SK-N-SH (cell line): ENCODE data around the gene KCTD8. TPM values are rescaled to one million over a fixed set of nuclear protein-coding genes. Genes with fewer than 3 reads are reported as not detected.

Experiments used
- CTCF ChIA-PET: fragments of 300-600, 350-600 bp; formaldehyde crosslinking; extraction: SDS; loops from one replicate; lab custom pipeline; 2021; lab: Yijun Ruan, JAX
- POLR2A ChIA-PET: fragments of 350-600 bp; sonication (Branson Sonifier 250); formaldehyde crosslinking; extraction: SDS; loops from one replicate; lab custom pipeline; 2020; ENCODE audit warnings: antibody characterized with exemption, inconsistent platforms; lab: Yijun Ruan, JAX
- DNase-seq: peaks from one replicate; pipeline ENCODE4 v3.0.0; 2012
- H2AFZ ChIP-seq: fragments of 200-600 bp; sonication (generic); 2 replicates; pipeline ENCODE4 v1.8.1; 2016; ENCODE audit warnings: antibody characterized with exemption, mild to moderate bottlenecking, low read depth
- H3F3A ChIP-seq: fragments of 200-600 bp; sonication (generic); replicated peaks from 2 replicates; pipeline ENCODE3; 2016; ENCODE audit warnings: antibody characterized with exemption, mild to moderate bottlenecking; ENCODE audit not compliant: insufficient read depth
- H3K27ac ChIP-seq, 2 experiments: fragments of 200-500 bp in 1 of 2; fragments of 200-600 bp in 1 of 2; sonication (Bioruptor generic) in 1 of 2; sonication (generic), shearing (Covaris generic) in 1 of 2; 2 replicates each; pipeline versions ENCODE4 v1.5.1 to v1.6.1; 2014 to 2016; ENCODE audit warnings: low read depth in 2 of 2, inconsistent platforms in 1 of 2, low read length in 1 of 2, mild to moderate bottlenecking in 1 of 2, mixed read lengths in 1 of 2
- H3K27me3 ChIP-seq: fragments of 200-600 bp; sonication (generic), shearing (Covaris generic); 2 replicates; pipeline ENCODE4 v1.6.1; 2016; ENCODE audit warnings: mixed run types; ENCODE audit not compliant: insufficient read depth
- H3K36me3 ChIP-seq, 2 experiments: fragments of 200-500 bp in 1 of 2; fragments of 200-600 bp in 1 of 2; sonication (Bioruptor generic) in 1 of 2; sonication (generic) in 1 of 2; replicated peaks in 1 of 2; 2 replicates each; pipeline versions ENCODE3 to v1.5.1; 2014 to 2016; ENCODE audit warnings: low read length in 1 of 2, mild to moderate bottlenecking in 1 of 2; ENCODE audit not compliant: insufficient read depth in 2 of 2, control insufficient read depth in 1 of 2
- H3K4me1 ChIP-seq, 2 experiments: fragments of 200-500 bp in 1 of 2; fragments of 200-600 bp in 1 of 2; sonication (Bioruptor generic) in 1 of 2; sonication (generic), shearing (Covaris generic) in 1 of 2; 2 replicates each; pipeline versions ENCODE4 v1.5.1 to v1.6.1; 2014 to 2016; ENCODE audit warnings: low read depth in 1 of 2, low read length in 1 of 2, mixed run types in 1 of 2; ENCODE audit not compliant: insufficient read depth in 2 of 2, control insufficient read depth in 1 of 2
- H3K4me2 ChIP-seq: fragments of 200-600 bp; sonication (generic), shearing (Covaris generic); 2 replicates; pipeline ENCODE4 v1.6.1; 2017; ENCODE audit warnings: mixed run types
- H3K4me3 ChIP-seq, 2 experiments: fragments of 200-500 bp in 1 of 2; fragments of 200-600 bp in 1 of 2; sonication (Bioruptor generic) in 1 of 2; sonication (generic), shearing (Covaris generic) in 1 of 2; 2 replicates each; pipeline versions ENCODE4 v1.5.1 to v1.8.1; 2014 to 2016; ENCODE audit warnings: low read depth in 2 of 2, inconsistent platforms in 1 of 2, low read length in 1 of 2, mild to moderate bottlenecking in 1 of 2, mixed read lengths in 1 of 2, moderate library complexity in 1 of 2
- H3K79me2 ChIP-seq: fragments of 200-600 bp; sonication (generic); 2 replicates; pipeline ENCODE4 v1.8.1; 2017; ENCODE audit warnings: mild to moderate bottlenecking; ENCODE audit not compliant: insufficient read depth
- H3K9ac ChIP-seq: fragments of 200-600 bp; sonication (generic); 2 replicates; pipeline ENCODE4 v1.6.1; 2017; ENCODE audit warnings: mixed run types
- H3K9me2 ChIP-seq: fragments of 200-600 bp; sonication (generic); 2 replicates; pipeline ENCODE4 v1.6.1; 2017; ENCODE audit warnings: mixed run types
- H3K9me3 ChIP-seq: fragments of 200-600 bp; sonication (generic); 2 replicates; pipeline ENCODE4 v1.6.1; 2017; ENCODE audit warnings: mixed run types, mild to moderate bottlenecking, moderate library complexity
- H4K20me1 ChIP-seq: fragments of 200-600 bp; sonication (generic); 2 replicates; pipeline ENCODE4 v1.6.1; 2017; ENCODE audit warnings: mild to moderate bottlenecking, mixed run types; ENCODE audit not compliant: insufficient read depth
- ELF1 ChIP-seq: IDR thresholded peaks from 2 replicates; pipeline ENCODE4 v1.4.0; 2012
- EP300 ChIP-seq, 2 experiments: IDR thresholded peaks; 2 replicates each; pipeline versions ENCODE4 v1.4.0 to v1.6.1; 2012; ENCODE audit warnings: borderline replicate concordance in 1 of 2, low read depth in 1 of 2, low read length in 1 of 2
- FOXM1 ChIP-seq: IDR thresholded peaks from 2 replicates; pipeline ENCODE4 v1.4.0; 2012; ENCODE audit warnings: low read depth, mild to moderate bottlenecking
- JUND ChIP-seq: IDR thresholded peaks from 2 replicates; pipeline ENCODE4 v1.4.0; 2012
- MXI1 ChIP-seq: IDR thresholded peaks from 2 replicates; pipeline ENCODE4 v1.6.1; 2012; ENCODE audit warnings: mild to moderate bottlenecking, low read depth, low read length, improper control_type of control experiment
- NRF1 ChIP-seq: IDR thresholded peaks from 2 replicates; pipeline ENCODE4 v1.6.1; 2012; ENCODE audit warnings: low read depth, mild to moderate bottlenecking, low read length
- POLR2AphosphoS5 ChIP-seq: IDR thresholded peaks from 2 replicates; pipeline ENCODE4 v1.6.1; 2012; ENCODE audit warnings: low read depth, low read length
- RAD21 ChIP-seq: IDR thresholded peaks from 2 replicates; pipeline ENCODE4 v1.6.1; 2012; ENCODE audit warnings: mild to moderate bottlenecking, low read length
- RCOR1 ChIP-seq: fragments of 150-350 bp; IDR thresholded peaks from 2 replicates; pipeline ENCODE4 v1.6.1; 2017; ENCODE audit warnings: antibody characterized with exemption, low read length
- RXRA ChIP-seq: IDR thresholded peaks from 2 replicates; pipeline ENCODE4 v1.4.0; 2012; ENCODE audit warnings: low read depth, mild to moderate bottlenecking, borderline replicate concordance
- SIN3A ChIP-seq: IDR thresholded peaks from 2 replicates; pipeline ENCODE4 v1.6.1; 2012; ENCODE audit warnings: low read depth, mild to moderate bottlenecking, low read length, moderate library complexity, borderline replicate concordance
- TCF12 ChIP-seq: IDR thresholded peaks from 2 replicates; pipeline ENCODE4 v1.4.0; 2012
- TEAD4 ChIP-seq: IDR thresholded peaks from 2 replicates; pipeline ENCODE4 v1.4.0; 2012; ENCODE audit warnings: mild to moderate bottlenecking, borderline replicate concordance; ENCODE audit not compliant: insufficient read depth
- WGBS: methylation state at CpG from one replicate; pipeline ENCODE4 v1.1.6; 2017; ENCODE audit warnings: low lambda C conversion rate; 5-methylcytosine and 5-hydroxymethylcytosine counted together
- polyA plus RNA-seq, 3 experiments: library from polyadenylated mRNA; depleted of rRNA; stranded (reverse); fragments of >200 nt; gene quantifications; 2 replicates each; pipeline ENCODE4 v1.2.3, GENCODE V29; 2012
- TF ChIP-seq, protein P1 (sequence below): fragments of 150-350 bp; IDR thresholded peaks from 2 replicates; pipeline ENCODE4 v1.6.1; 2016; ENCODE audit warnings: mild to moderate bottlenecking, low read depth, low read length
- TF ChIP-seq, protein P2 (sequence below): IDR thresholded peaks from 2 replicates; pipeline ENCODE4; 2012
- TF ChIP-seq, protein P3 (sequence below): IDR thresholded peaks from 2 replicates; pipeline ENCODE4 v1.4.0; 2012; ENCODE audit warnings: low read depth, borderline replicate concordance
- TF ChIP-seq, protein P4 (sequence below): fragments of 200-600 bp; sonication (generic); IDR thresholded peaks from 2 replicates; pipeline ENCODE4 v1.6.1; 2017; ENCODE audit warnings: antibody characterized with exemption, mild to moderate bottlenecking, moderate library complexity

The KCTD8 gene
- polyA plus RNA-seq, 1 of the 3 experiments (the other 2 are of a cell fraction): not detected

DNA sequence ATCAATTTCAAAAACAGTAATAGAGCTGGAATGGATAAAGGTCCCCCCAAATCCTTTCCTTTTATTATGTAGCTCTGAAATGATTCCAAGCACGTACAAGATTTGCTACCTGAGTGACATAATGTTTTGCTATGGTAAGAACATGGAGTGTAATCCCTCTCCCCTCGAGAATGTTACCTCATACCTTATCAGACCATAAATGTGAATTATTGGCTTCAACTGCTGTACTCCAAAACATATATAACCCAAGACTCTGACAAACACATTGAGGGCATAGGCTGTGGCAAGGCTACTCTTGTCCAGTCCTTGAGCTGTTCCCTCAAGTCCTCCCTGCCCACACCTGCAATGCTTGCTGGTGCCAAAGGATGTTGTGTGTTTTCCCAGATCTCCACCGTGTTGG, 286.9 kb downstream of the KCTD8 start:
- Histone ChIP-seq H3K4me1 (no peaks in the 10 kb centered on the region), H3K36me3 (no peaks in the 10 kb centered on the region), H3K79me2 (no peaks in the 10 kb centered on the region), H3K4me2 (no peak overlapping the region), H3K9me2 (no peaks in the 10 kb centered on the region), H3K4me3 (no peak overlapping the region), H3K27me3 (no peaks in the 10 kb centered on the region), H3K9ac (no peak overlapping the region), H4K20me1 (no peaks in the 10 kb centered on the region), H2AFZ (no peak overlapping the region), H3F3A (peaks cover 9% of the 10 kb centered on the region), H3K9me3 (no peaks in the 10 kb centered on the region), H3K27ac (no peak overlapping the region)
- WGBS: 4% methylated on average over 3 of the region's 3 CpGs
- DNase-seq: no peak
- TF ChIP-seq EP300 (IDR thresholded peaks at IDR 0.05; ENCODE audit: borderline replicate concordance in 1 of 2, low read depth in 1 of 2, low read length in 1 of 2) (no peak), RXRA (no peak), POLR2AphosphoS5 (no peak), ELF1 (no peak), TCF12 (no peak), TEAD4 (no peak), RCOR1 (no peak), RAD21 (no peak), FOXM1 (no peak), MXI1 (no peak), SIN3A (no peak), NRF1 (no peak), JUND (no peak)
- TF ChIP-seq, protein P1, sequence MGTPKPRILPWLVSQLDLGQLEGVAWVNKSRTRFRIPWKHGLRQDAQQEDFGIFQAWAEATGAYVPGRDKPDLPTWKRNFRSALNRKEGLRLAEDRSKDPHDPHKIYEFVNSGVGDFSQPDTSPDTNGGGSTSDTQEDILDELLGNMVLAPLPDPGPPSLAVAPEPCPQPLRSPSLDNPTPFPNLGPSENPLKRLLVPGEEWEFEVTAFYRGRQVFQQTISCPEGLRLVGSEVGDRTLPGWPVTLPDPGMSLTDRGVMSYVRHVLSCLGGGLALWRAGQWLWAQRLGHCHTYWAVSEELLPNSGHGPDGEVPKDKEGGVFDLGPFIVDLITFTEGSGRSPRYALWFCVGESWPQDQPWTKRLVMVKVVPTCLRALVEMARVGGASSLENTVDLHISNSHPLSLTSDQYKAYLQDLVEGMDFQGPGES: no peak
- TF ChIP-seq, protein P2, sequence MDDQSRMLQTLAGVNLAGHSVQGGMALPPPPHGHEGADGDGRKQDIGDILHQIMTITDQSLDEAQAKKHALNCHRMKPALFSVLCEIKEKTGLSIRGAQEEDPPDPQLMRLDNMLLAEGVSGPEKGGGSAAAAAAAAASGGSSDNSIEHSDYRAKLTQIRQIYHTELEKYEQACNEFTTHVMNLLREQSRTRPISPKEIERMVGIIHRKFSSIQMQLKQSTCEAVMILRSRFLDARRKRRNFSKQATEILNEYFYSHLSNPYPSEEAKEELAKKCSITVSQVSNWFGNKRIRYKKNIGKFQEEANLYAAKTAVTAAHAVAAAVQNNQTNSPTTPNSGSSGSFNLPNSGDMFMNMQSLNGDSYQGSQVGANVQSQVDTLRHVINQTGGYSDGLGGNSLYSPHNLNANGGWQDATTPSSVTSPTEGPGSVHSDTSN: no peak
- TF ChIP-seq, protein P3, sequence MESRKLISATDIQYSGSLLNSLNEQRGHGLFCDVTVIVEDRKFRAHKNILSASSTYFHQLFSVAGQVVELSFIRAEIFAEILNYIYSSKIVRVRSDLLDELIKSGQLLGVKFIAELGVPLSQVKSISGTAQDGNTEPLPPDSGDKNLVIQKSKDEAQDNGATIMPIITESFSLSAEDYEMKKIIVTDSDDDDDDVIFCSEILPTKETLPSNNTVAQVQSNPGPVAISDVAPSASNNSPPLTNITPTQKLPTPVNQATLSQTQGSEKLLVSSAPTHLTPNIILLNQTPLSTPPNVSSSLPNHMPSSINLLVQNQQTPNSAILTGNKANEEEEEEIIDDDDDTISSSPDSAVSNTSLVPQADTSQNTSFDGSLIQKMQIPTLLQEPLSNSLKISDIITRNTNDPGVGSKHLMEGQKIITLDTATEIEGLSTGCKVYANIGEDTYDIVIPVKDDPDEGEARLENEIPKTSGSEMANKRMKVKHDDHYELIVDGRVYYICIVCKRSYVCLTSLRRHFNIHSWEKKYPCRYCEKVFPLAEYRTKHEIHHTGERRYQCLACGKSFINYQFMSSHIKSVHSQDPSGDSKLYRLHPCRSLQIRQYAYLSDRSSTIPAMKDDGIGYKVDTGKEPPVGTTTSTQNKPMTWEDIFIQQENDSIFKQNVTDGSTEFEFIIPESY: no peak
- TF ChIP-seq, protein P4, sequence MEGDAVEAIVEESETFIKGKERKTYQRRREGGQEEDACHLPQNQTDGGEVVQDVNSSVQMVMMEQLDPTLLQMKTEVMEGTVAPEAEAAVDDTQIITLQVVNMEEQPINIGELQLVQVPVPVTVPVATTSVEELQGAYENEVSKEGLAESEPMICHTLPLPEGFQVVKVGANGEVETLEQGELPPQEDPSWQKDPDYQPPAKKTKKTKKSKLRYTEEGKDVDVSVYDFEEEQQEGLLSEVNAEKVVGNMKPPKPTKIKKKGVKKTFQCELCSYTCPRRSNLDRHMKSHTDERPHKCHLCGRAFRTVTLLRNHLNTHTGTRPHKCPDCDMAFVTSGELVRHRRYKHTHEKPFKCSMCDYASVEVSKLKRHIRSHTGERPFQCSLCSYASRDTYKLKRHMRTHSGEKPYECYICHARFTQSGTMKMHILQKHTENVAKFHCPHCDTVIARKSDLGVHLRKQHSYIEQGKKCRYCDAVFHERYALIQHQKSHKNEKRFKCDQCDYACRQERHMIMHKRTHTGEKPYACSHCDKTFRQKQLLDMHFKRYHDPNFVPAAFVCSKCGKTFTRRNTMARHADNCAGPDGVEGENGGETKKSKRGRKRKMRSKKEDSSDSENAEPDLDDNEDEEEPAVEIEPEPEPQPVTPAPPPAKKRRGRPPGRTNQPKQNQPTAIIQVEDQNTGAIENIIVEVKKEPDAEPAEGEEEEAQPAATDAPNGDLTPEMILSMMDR: no peak
- POLR2A ChIA-PET: no interaction called here
- CTCF ChIA-PET: no interaction called here
